Muscle layer of duodenum (tissue), 2 donors: Measurements from ENCODE around the gene CYP11A1.

Experiments used
- H3K27ac ChIP-seq: one replicate; pipeline ENCODE4 v1.7.0; 2013; ENCODE audit warnings: mild to moderate bottlenecking, low read length
- H3K27me3 ChIP-seq: one replicate; pipeline ENCODE4 v1.7.0; 2013; ENCODE audit warnings: low read depth, mild to moderate bottlenecking, control low read depth, low read length
- H3K36me3 ChIP-seq, 2 donors: one replicate each; pipeline ENCODE4 v1.7.0; 2013; ENCODE audit warnings: low read length in 2 of 2, control low read depth in 1 of 2, mild to moderate bottlenecking in 1 of 2; ENCODE audit not compliant: insufficient read depth in 2 of 2, control insufficient read depth in 1 of 2
- H3K4me1 ChIP-seq, 2 donors: one replicate each; pipeline ENCODE4 v1.7.0; 2013; ENCODE audit warnings: low read length in 2 of 2, mild to moderate bottlenecking in 2 of 2, control low read depth in 1 of 2, moderate library complexity in 1 of 2; ENCODE audit not compliant: insufficient read depth in 2 of 2, control insufficient read depth in 1 of 2
- H3K4me3 ChIP-seq, 2 donors: one replicate each; pipeline ENCODE4 v1.7.0; 2013; ENCODE audit warnings: low read length in 2 of 2, low read depth in 1 of 2, mild to moderate bottlenecking in 1 of 2
- H3K9me3 ChIP-seq, 2 donors: one replicate each; pipeline ENCODE4 v1.7.0; 2013; ENCODE audit warnings: low read length in 2 of 2, control low read depth in 1 of 2, mild to moderate bottlenecking in 1 of 2; ENCODE audit not compliant: control insufficient read depth in 1 of 2
- donor health status: healthy.

Gene CYP11A1

GRCh38 chr15:74376825-74377581 lies 9.6 kb upstream of the CYP11A1 start:
- peaks cover 2% of the 10 kb centered on the region for H3K27me3 ChIP-seq
- peaks cover 4 to 8% of the 10 kb centered on the region in 2 donors for H3K4me1 ChIP-seq
- no peak overlapping the region for H3K27ac ChIP-seq
- H3K4me3 ChIP-seq, result no peak overlapping the region
- H3K36me3 ChIP-seq, result no peaks in the 10 kb centered on the region
- no peaks in the 10 kb centered on the region for H3K9me3 ChIP-seq

GRCh38 chr15:74376226-74376625 lies 8.8 kb upstream of the CYP11A1 start:
- Histone ChIP-seq H3K9me3 (no peaks in the 10 kb centered on the region), H3K27me3 (peaks cover 6% of the 10 kb centered on the region), H3K4me3 (no peak overlapping the region), H3K4me1 (peaks cover 4 to 8% of the 10 kb centered on the region in 2 donors), H3K27ac (no peak overlapping the region), H3K36me3 (no peaks in the 10 kb centered on the region)

- H3K4me3 ChIP-seq, result no peak overlapping the region
Measured at GRCh38 chr15:74375303-74375693, 7.9 kb upstream of the CYP11A1 start.

GRCh38 chr15:74374648-74375302 lies 7.3 kb upstream of the CYP11A1 start:
- H3K27ac ChIP-seq, result no peak overlapping the region
- peaks cover 4 to 8% of the 10 kb centered on the region in 2 donors for H3K4me1 ChIP-seq
- peaks cover 6% of the 10 kb centered on the region for H3K27me3 ChIP-seq
- peak overlapping the region; percentile 7 to 80 for H3K4me3 ChIP-seq
- H3K9me3 ChIP-seq, result no peaks in the 10 kb centered on the region
- H3K36me3 ChIP-seq, result no peaks in the 10 kb centered on the region

More at GRCh38 chr15:74375303-74375693, 7.9 kb upstream of the CYP11A1 start:
- peaks cover 6% of the 10 kb centered on the region for H3K27me3 ChIP-seq
- no peaks in the 10 kb centered on the region for H3K9me3 ChIP-seq
- H3K36me3 ChIP-seq, result no peaks in the 10 kb centered on the region
- peaks cover 4 to 8% of the 10 kb centered on the region in 2 donors for H3K4me1 ChIP-seq
- no peak overlapping the region for H3K27ac ChIP-seq

- Histone ChIP-seq H3K4me3 (peak overlapping the region; percentile 67 to 80), H3K4me1 (peaks cover 4 to 8% of the 10 kb centered on the region in 2 donors), H3K27ac (no peak overlapping the region), H3K9me3 (no peaks in the 10 kb centered on the region), H3K27me3 (peaks cover 6% of the 10 kb centered on the region), H3K36me3 (no peaks in the 10 kb centered on the region)
Measured at GRCh38 chr15:74373731-74374647, 6.5 kb upstream of the CYP11A1 start.

GRCh38 chr15:74373056-74373650 lies 5.7 kb upstream of the CYP11A1 start:
- Histone ChIP-seq H3K4me3 (no peak overlapping the region), H3K27ac (no peak overlapping the region), H3K36me3 (no peaks in the 10 kb centered on the region), H3K27me3 (peaks cover 6% of the 10 kb centered on the region), H3K9me3 (no peaks in the 10 kb centered on the region), H3K4me1 (peaks cover 4 to 8% of the 10 kb centered on the region in 2 donors)

GRCh38 chr15:74370471-74370870 lies 3.0 kb upstream of the CYP11A1 start:
- peaks cover 4 to 15% of the 10 kb centered on the region in 2 donors for H3K4me1 ChIP-seq
- peaks cover 11% of the 10 kb centered on the region for H3K27me3 ChIP-seq

GRCh38 chr15:74369756-74370155 lies 2.3 kb upstream of the CYP11A1 start:
- H3K4me3 ChIP-seq, result no peak overlapping the region
- peaks cover 16% of the 10 kb centered on the region for H3K27me3 ChIP-seq
- H3K36me3 ChIP-seq, result no peaks in the 10 kb centered on the region
- H3K27ac ChIP-seq, result no peak overlapping the region
- no peaks in the 10 kb centered on the region for H3K9me3 ChIP-seq
- H3K4me1 ChIP-seq, result peaks cover 0 to 15% of the 10 kb centered on the region in 2 donors

More at GRCh38 chr15:74370471-74370870, 3.0 kb upstream of the CYP11A1 start:
- H3K36me3 ChIP-seq, result no peaks in the 10 kb centered on the region
- H3K9me3 ChIP-seq, result no peaks in the 10 kb centered on the region
- H3K4me3 ChIP-seq, result no peak overlapping the region
- no peak overlapping the region for H3K27ac ChIP-seq

GRCh38 chr15:74369084-74369745 lies 1.8 kb upstream of the CYP11A1 start:
- Histone ChIP-seq H3K4me3 (no peak overlapping the region), H3K9me3 (no peaks in the 10 kb centered on the region), H3K36me3 (no peaks in the 10 kb centered on the region), H3K27ac (no peak overlapping the region), H3K4me1 (peaks cover 0 to 12% of the 10 kb centered on the region in 2 donors), H3K27me3 (peaks cover 16% of the 10 kb centered on the region)

- no peaks in the 10 kb centered on the region for H3K36me3 ChIP-seq
- no peaks in the 10 kb centered on the region for H3K9me3 ChIP-seq
- H3K27me3 ChIP-seq, result peaks cover 16% of the 10 kb centered on the region
- H3K27ac ChIP-seq, result no peak overlapping the region
- H3K4me3 ChIP-seq, result no peak overlapping the region
- peaks cover 0 to 12% of the 10 kb centered on the region in 2 donors for H3K4me1 ChIP-seq
Measured at GRCh38 chr15:74368121-74368520, 675 bp upstream of the CYP11A1 start.
